B cell (primary cell): ENCODE data around the gene ZBED2. TPM values are rescaled to one million over a fixed set of nuclear protein-coding genes. Genes with fewer than 3 reads are reported as not detected.

ENCODE experiments used
- ATAC-seq: fragments of 200-7000 bp; cut with Tn5 transposase; one replicate; pipeline ENCODE4 v1.10.0; 2021; ENCODE audit warnings: low read depth, mild to moderate bottlenecking, moderate number of reproducible peaks, moderate library complexity
- CTCF ChIA-PET: fragments of 350-600 bp; sonication (Branson Sonifier 250); formaldehyde crosslinking; loops from one replicate; lab custom pipeline; 2021; ENCODE audit warnings: antibody characterized with exemption, inconsistent platforms; lab: Charles Lee
- POLR2A ChIA-PET: fragments of 350-600 bp; sonication (Branson Sonifier 250); formaldehyde crosslinking; loops from one replicate; lab custom pipeline; 2021; ENCODE audit warnings: antibody characterized with exemption; lab: Charles Lee
- DNase-seq: peaks from one replicate; pipeline ENCODE4 v3.0.0; 2013
- H2AFZ ChIP-seq: 2 replicates; pipeline ENCODE4 v1.6.1; 2012; ENCODE audit warnings: mild to moderate bottlenecking, low read depth, low read length; ENCODE audit not compliant: insufficient read depth, poor library complexity, severe bottlenecking
- H3K27ac ChIP-seq, 2 donors: 1 replicate in 1 of 2; 2 replicates in 1 of 2; pipeline ENCODE4 v1.5.1; 2012 to 2013; ENCODE audit warnings: low read length in 2 of 2, mild to moderate bottlenecking in 2 of 2, moderate library complexity in 1 of 2
- H3K27me3 ChIP-seq, 4 experiments: fragments of 200-600 bp in 1 of 4; sonication (generic) in 1 of 4; replicated peaks in 1 of 4; 1 replicate in 2 of 4; 2 replicates in 2 of 4; pipeline versions ENCODE4 v1.6.1 to v1.7.0; 2013 to 2016; ENCODE audit warnings: low read length in 3 of 4, mild to moderate bottlenecking in 2 of 4, mixed read lengths in 1 of 4, moderate library complexity in 1 of 4; ENCODE audit not compliant: insufficient read depth in 4 of 4, control insufficient read depth in 3 of 4; ENCODE audit errors: control extremely low read depth in 1 of 4
- H3K36me3 ChIP-seq, 2 experiments: replicated peaks in 1 of 2; 1 replicate in 1 of 2; 2 replicates in 1 of 2; pipeline versions ENCODE4 v1.6.1 to v1.7.1; 2013; ENCODE audit warnings: low read length in 1 of 2; ENCODE audit not compliant: insufficient read depth in 2 of 2, control insufficient read depth in 1 of 2; ENCODE audit errors: control extremely low read depth in 1 of 2, extremely low read depth in 1 of 2
- H3K4me1 ChIP-seq, 2 donors: fragments of 200-600 bp in 1 of 2; sonication (generic) in 1 of 2; 1 replicate in 1 of 2; 2 replicates in 1 of 2; pipeline versions ENCODE4 v1.5.1 to v1.6.1; 2013 to 2017; ENCODE audit warnings: low read length in 2 of 2; ENCODE audit not compliant: control insufficient read depth in 2 of 2, insufficient read depth in 2 of 2
- H3K4me2 ChIP-seq: replicated peaks from 2 replicates; pipeline ENCODE3; 2012; ENCODE audit warnings: mild to moderate bottlenecking, low read depth, low read length; ENCODE audit not compliant: poor library complexity, severe bottlenecking
- H3K4me3 ChIP-seq, 5 experiments: fragments of 200-600 bp in 1 of 5; sonication (generic) in 1 of 5; 1 replicate in 3 of 5; 2 replicates in 2 of 5; pipeline versions ENCODE4 v1.5.1 to v1.7.0; 2011 to 2016; ENCODE audit warnings: low read length in 4 of 5, mild to moderate bottlenecking in 4 of 5, low read depth in 2 of 5, control low read depth in 1 of 5, moderate library complexity in 1 of 5; ENCODE audit not compliant: insufficient read depth in 1 of 5; ENCODE audit errors: control extremely low read depth in 1 of 5, extremely low read depth in 1 of 5
- H3K79me2 ChIP-seq: fragments of 200-600 bp; sonication (generic); one replicate; pipeline ENCODE4 v1.6.0; 2016; ENCODE audit warnings: low read length; ENCODE audit not compliant: control insufficient read depth, insufficient read depth
- H3K9ac ChIP-seq: fragments of 200-600 bp; sonication (generic); 2 replicates; pipeline ENCODE4 v1.6.1; 2017; ENCODE audit warnings: mild to moderate bottlenecking, low read length, moderate library complexity
- H3K9me3 ChIP-seq, 3 donors: one replicate each; pipeline versions ENCODE4 v1.6.1 to v1.7.1; 2013; ENCODE audit warnings: low read length in 2 of 3; ENCODE audit not compliant: control insufficient read depth in 2 of 3, insufficient read depth in 1 of 3; ENCODE audit errors: control extremely low read depth in 1 of 3
- H4K20me1 ChIP-seq: 2 replicates; pipeline ENCODE4 v1.6.0; 2012; ENCODE audit warnings: mild to moderate bottlenecking, low read length; ENCODE audit not compliant: insufficient read depth, control insufficient read depth, poor library complexity, severe bottlenecking
- H3K27ac Mint-ChIP-seq: one replicate; pipeline ENCODE4 v1.8.0; 2021; ENCODE audit warnings: mixed read lengths
- H3K27me3 Mint-ChIP-seq: one replicate; pipeline ENCODE4 v1.8.0; 2021; ENCODE audit warnings: mixed read lengths
- H3K4me1 Mint-ChIP-seq: one replicate; pipeline ENCODE4 v1.8.0; 2021; ENCODE audit warnings: mixed read lengths
- H3K4me3 Mint-ChIP-seq: one replicate; pipeline ENCODE4 v1.8.0; 2021; ENCODE audit warnings: mixed read lengths
- H3K9me3 Mint-ChIP-seq: one replicate; pipeline ENCODE4 v1.8.0; 2022; ENCODE audit warnings: mixed read lengths; ENCODE audit not compliant: insufficient read depth
- CTCF ChIP-seq: fragments of 200-600 bp; IDR thresholded peaks from one replicate; pipeline ENCODE4 v1.8.0; 2022; ENCODE audit warnings: antibody characterized with exemption, mild to moderate bottlenecking
- EZH2 ChIP-seq: IDR thresholded peaks from 2 replicates; pipeline ENCODE4 v1.6.1; 2012; ENCODE audit warnings: borderline replicate concordance, low read depth, mild to moderate bottlenecking, moderate library complexity, low read length; ENCODE audit not compliant: insufficient read depth, poor library complexity, severe bottlenecking
- WGBS: methylation state at CpG from one replicate; pipeline ENCODE4 v1.1.5; 2013; ENCODE audit warnings: missing lambda C conversion rate; ENCODE audit not compliant: insufficient coverage; 5-methylcytosine and 5-hydroxymethylcytosine counted together
- intact Hi-C: fragments of 100-400 bp; cut with micrococcal nuclease; formaldehyde crosslinking; loops from one replicate; pipeline ENCODE4 v1.10.0; 2022
- polyA plus RNA-seq: library from polyadenylated mRNA; depleted of rRNA; stranded (reverse); fragments of >200 nt; gene quantifications from 2 replicates; pipeline ENCODE4 v1.2.3, GENCODE V29; 2012
- total RNA-seq, 2 donors: library from RNA; stranded (reverse); fragments of 120-200 nt in 1 of 2; gene quantifications; 1 replicate in 1 of 2; 2 replicates in 1 of 2; pipeline versions ENCODE4 v1.2.3 to v1.2.4, GENCODE V29; 2013 to 2022

Gene ZBED2
- total and polyA plus RNA-seq, 2 donors (not counting 1 experiment from before 2014, with no cell fraction given): 0.36 to 6.0 TPM

- intact Hi-C loops: no loop called here
- Histone ChIP-seq H3K27me3 (no peaks in the 10 kb centered on the region), H3K9me3 (no peaks in the 10 kb centered on the region), H3K27ac (no peak overlapping the region), H3K4me1 (peaks cover 14 to 16% of the 10 kb centered on the region in 2 donors), H2AFZ (no peak overlapping the region), H3K4me3 (no peak overlapping the region), H3K4me2 (no peak overlapping the region), H4K20me1 (no peaks in the 10 kb centered on the region), H3K79me2 (no peaks in the 10 kb centered on the region), H3K36me3 (peaks cover 0 to 10% of the 10 kb centered on the region in 2 experiments), H3K9ac (no peak overlapping the region)
- no peaks in the 10 kb centered on the region for H3K27me3 Mint-ChIP-seq
- DNase-seq (no peak), ATAC-seq (no peak)
- H3K4me3 Mint-ChIP-seq: no peak overlapping the region
- no peak for TF ChIP-seq EZH2
- POLR2A ChIA-PET: no interaction called here
- WGBS: no CpG with 5 or more reads among the region's 4 CpGs
- no peaks in the 10 kb centered on the region for H3K9me3 Mint-ChIP-seq
- H3K27ac Mint-ChIP-seq: peak overlapping the region; percentile 18
- CTCF ChIA-PET: interaction anchor here (1.2 to 3.9 kb wide), 3 partner anchors 15 to 114 kb away, joined by 4 to 21 read pairs (median 5); no protein-coding TSS in a partner anchor
- H3K4me1 Mint-ChIP-seq: peaks cover 27% of the 10 kb centered on the region
Measured at GRCh38 chr3:111601810-111602209, 6.7 kb upstream of the ZBED2 start.

GRCh38 chr3:111598552-111598951 lies 3.4 kb upstream of the ZBED2 start:
- no peaks in the 10 kb centered on the region for H3K9me3 Mint-ChIP-seq
- no peak overlapping the region for H3K4me2 ChIP-seq
- ATAC-seq: no peak
- no peaks in the 10 kb centered on the region for H3K79me2 ChIP-seq
- H3K27ac Mint-ChIP-seq: no peak overlapping the region
- no peaks in the 10 kb centered on the region for H3K27me3 Mint-ChIP-seq
- peaks cover 0 to 10% of the 10 kb centered on the region in 2 experiments for H3K36me3 ChIP-seq
- WGBS: no CpG with 5 or more reads among the region's 2 CpGs
- DNase-seq: no peak
- H3K4me1 ChIP-seq: peaks cover 22 to 29% of the 10 kb centered on the region in 2 donors
- TF ChIP-seq EZH2: no peak
- TF ChIP-seq CTCF: no peak
- no peaks in the 10 kb centered on the region for H3K27me3 ChIP-seq
- intact Hi-C loops: no loop called here
- ChIA-PET CTCF (interaction anchor here (0.5 to 2.3 kb wide), 3 partner anchors 17 to 68 kb away, joined by 3 to 10 read pairs (median 9); no protein-coding TSS in a partner anchor), POLR2A (no interaction called here)
- no peak overlapping the region for H3K27ac ChIP-seq
- no peak overlapping the region for H2AFZ ChIP-seq
- peaks cover 33% of the 10 kb centered on the region for H3K4me1 Mint-ChIP-seq
- H3K4me3 ChIP-seq: no peak overlapping the region
- H3K4me3 Mint-ChIP-seq: no peak overlapping the region
- no peak overlapping the region for H3K9ac ChIP-seq
- H4K20me1 ChIP-seq: no peaks in the 10 kb centered on the region
- H3K9me3 ChIP-seq: no peaks in the 10 kb centered on the region
